ENCODE measurements around the gene TOX3.
A peak's percentile ranks its signal among the peaks of the same experiment; 100 is the strongest.

Gene TOX3

GRCh38 chr16:52518884-52519283 lies 28.1 kb downstream of the TOX3 start:
- no peaks in the 10 kb centered on the region for H3K9me3 ChIP-seq (ENCODE audit: control insufficient read depth, low read length)
- no peak overlapping the region for H3K27ac ChIP-seq (ENCODE audit: insufficient read depth, low read depth, low read length, poor library complexity, severe bottlenecking)
- 95 to 96% methylated on average over 5 of the region's 5 CpGs for WGBS, 2 experiments
- H3K4me3 ChIP-seq (ENCODE audit: insufficient read depth, low read depth, low read length) = no peak overlapping the region
- H3K36me3 ChIP-seq (ENCODE audit: control insufficient read depth, insufficient read depth, low read length) = no peaks in the 10 kb centered on the region
- no peaks in the 10 kb centered on the region for H3K27me3 ChIP-seq (ENCODE audit: control insufficient read depth, insufficient read depth, low read length, poor library complexity, severe bottlenecking)
- H3K4me1 ChIP-seq (ENCODE audit: control insufficient read depth, insufficient read depth, low read length) = peaks cover 6% of the 10 kb centered on the region

DNA sequence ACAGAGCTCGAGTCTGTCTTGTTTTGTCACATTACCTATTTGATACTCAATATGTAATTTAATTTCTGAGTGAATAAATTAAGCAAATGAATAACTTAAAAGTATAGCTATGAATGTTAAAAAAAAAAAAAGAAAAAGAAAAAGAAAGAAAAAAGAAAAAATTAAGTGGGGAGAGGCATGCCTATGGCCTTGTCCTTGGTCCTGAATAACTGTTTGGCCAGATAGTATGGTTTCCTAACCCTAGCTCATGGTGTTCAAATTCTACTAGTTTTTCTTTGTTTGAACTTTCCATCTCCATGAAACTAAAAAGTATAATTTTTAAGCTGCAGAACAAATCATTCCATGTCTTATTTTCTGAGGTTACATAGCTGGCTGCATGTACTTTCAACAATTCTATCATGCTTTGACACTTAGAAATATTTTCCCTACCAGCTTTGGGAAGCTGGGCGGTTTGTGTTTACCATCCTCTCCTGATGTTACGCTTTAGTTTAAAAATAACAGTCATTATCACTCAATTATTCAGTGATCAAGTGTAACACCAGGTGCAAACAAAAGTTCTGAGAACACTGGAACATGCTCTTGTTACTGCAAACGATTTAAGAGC lies 31.8 kb downstream of the TOX3 start:
- Histone ChIP-seq H3K36me3 (ENCODE audit: control insufficient read depth, insufficient read depth, low read length) (no peaks in the 10 kb centered on the region), H3K4me1 (ENCODE audit: control insufficient read depth, insufficient read depth, low read length) (peaks cover 23% of the 10 kb centered on the region), H3K27ac (ENCODE audit: insufficient read depth, low read depth, low read length, poor library complexity, severe bottlenecking) (no peak overlapping the region), H3K9me3 (ENCODE audit: control insufficient read depth, low read length) (no peaks in the 10 kb centered on the region), H3K27me3 (ENCODE audit: control insufficient read depth, insufficient read depth, low read length, poor library complexity, severe bottlenecking) (no peaks in the 10 kb centered on the region), H3K4me3 (ENCODE audit: insufficient read depth, low read depth, low read length) (no peak overlapping the region)
- WGBS, 2 experiments = 94 to 100% methylated on average over 3 of the region's 4 CpGs

- 53 to 61% methylated on average over 4 of the region's 4 CpGs for WGBS, 2 experiments
These were observed 34.5 kb downstream of the TOX3 start for GRCh38 chr16:52512297-52512987.

DNA sequence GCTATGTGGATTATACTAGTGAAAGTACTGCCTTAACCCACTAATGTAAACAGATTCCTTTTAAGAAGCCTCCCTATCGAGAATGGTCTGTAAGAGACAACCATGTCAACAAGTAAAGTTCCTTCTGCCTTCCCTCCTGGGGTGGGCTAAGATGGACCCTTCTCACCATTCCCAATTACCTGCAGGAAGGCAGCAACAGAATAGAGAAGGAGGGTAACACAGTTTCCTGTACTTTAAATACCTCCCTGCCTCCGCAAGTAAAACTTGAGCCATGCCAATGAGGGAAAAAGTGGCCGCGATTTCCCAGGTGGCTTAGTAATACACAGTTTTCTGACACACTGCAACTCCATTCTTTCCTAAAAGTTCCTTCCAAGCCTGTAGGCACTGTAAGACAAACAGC lies 45.2 kb downstream of the TOX3 start:
- Histone ChIP-seq H3K27me3 (ENCODE audit: control insufficient read depth, insufficient read depth, low read length, poor library complexity, severe bottlenecking) (no peaks in the 10 kb centered on the region), H3K27ac (ENCODE audit: insufficient read depth, low read depth, low read length, poor library complexity, severe bottlenecking) (no peak overlapping the region), H3K9me3 (ENCODE audit: control insufficient read depth, low read length) (no peaks in the 10 kb centered on the region), H3K36me3 (ENCODE audit: control insufficient read depth, insufficient read depth, low read length) (no peaks in the 10 kb centered on the region), H3K4me3 (ENCODE audit: insufficient read depth, low read depth, low read length) (no peak overlapping the region), H3K4me1 (ENCODE audit: control insufficient read depth, insufficient read depth, low read length) (peaks cover 23% of the 10 kb centered on the region)
- 68 to 71% methylated on average over 4 of the region's 4 CpGs for WGBS, 2 experiments

More at GRCh38 chr16:52512297-52512987, 34.5 kb downstream of the TOX3 start:
- Histone ChIP-seq H3K27me3 (ENCODE audit: control insufficient read depth, insufficient read depth, low read length, poor library complexity, severe bottlenecking) (no peaks in the 10 kb centered on the region), H3K4me1 (ENCODE audit: control insufficient read depth, insufficient read depth, low read length) (peaks cover 23% of the 10 kb centered on the region), H3K27ac (ENCODE audit: insufficient read depth, low read depth, low read length, poor library complexity, severe bottlenecking) (peak overlapping the region; percentile 64), H3K9me3 (ENCODE audit: control insufficient read depth, low read length) (no peaks in the 10 kb centered on the region), H3K4me3 (ENCODE audit: insufficient read depth, low read depth, low read length) (no peak overlapping the region), H3K36me3 (ENCODE audit: control insufficient read depth, insufficient read depth, low read length) (no peaks in the 10 kb centered on the region)

DNA sequence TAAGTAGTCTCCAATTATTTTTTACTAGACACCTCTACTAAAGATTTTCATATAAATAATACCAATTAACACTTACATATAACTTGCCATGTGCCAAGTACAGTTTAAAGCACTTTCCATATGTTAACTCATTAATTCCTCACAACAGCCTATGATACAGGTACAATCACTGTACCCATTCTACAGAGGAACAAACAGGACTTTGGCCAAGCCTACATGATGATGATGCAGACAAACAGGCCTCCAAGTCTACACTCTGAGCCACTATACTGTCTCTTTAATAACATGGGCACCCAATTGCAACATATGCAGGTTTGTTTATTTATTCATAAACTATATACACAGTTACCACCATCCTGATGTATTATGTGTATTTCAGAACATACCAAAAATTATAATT lies 46.0 kb downstream of the TOX3 start:
- peaks cover 23% of the 10 kb centered on the region for H3K4me1 ChIP-seq (ENCODE audit: control insufficient read depth, insufficient read depth, low read length)
- no peaks in the 10 kb centered on the region for H3K36me3 ChIP-seq (ENCODE audit: control insufficient read depth, insufficient read depth, low read length)
- H3K9me3 ChIP-seq (ENCODE audit: control insufficient read depth, low read length) = no peaks in the 10 kb centered on the region
- H3K27ac ChIP-seq (ENCODE audit: insufficient read depth, low read depth, low read length, poor library complexity, severe bottlenecking) = no peak overlapping the region
- no peak overlapping the region for H3K4me3 ChIP-seq (ENCODE audit: insufficient read depth, low read depth, low read length)
- no peaks in the 10 kb centered on the region for H3K27me3 ChIP-seq (ENCODE audit: control insufficient read depth, insufficient read depth, low read length, poor library complexity, severe bottlenecking)

DNA sequence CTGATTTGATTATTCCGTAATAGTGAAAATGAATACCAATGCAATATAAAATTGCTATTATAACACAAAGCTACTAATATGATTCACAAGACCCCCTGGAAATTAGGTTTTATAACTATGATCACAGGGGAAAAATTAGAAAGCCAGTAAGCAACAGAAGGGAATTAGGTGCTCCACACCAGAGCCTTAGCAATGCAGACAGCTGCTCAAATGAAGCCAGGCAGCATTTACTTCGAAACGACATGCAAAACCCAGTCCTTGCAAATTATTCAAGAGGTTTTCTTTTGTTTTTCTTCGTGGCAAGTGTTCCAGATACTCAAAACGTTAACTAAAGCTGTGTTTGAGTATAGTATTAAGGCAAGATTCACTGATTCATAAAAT lies 47.9 kb downstream of the TOX3 start:
- Histone ChIP-seq H3K9me3 (ENCODE audit: control insufficient read depth, low read length) (no peaks in the 10 kb centered on the region), H3K27me3 (ENCODE audit: control insufficient read depth, insufficient read depth, low read length, poor library complexity, severe bottlenecking) (no peaks in the 10 kb centered on the region), H3K36me3 (ENCODE audit: control insufficient read depth, insufficient read depth, low read length) (no peaks in the 10 kb centered on the region), H3K27ac (ENCODE audit: insufficient read depth, low read depth, low read length, poor library complexity, severe bottlenecking) (no peak overlapping the region), H3K4me1 (ENCODE audit: control insufficient read depth, insufficient read depth, low read length) (peaks cover 23% of the 10 kb centered on the region), H3K4me3 (ENCODE audit: insufficient read depth, low read depth, low read length) (no peak overlapping the region)
- WGBS, 2 experiments = 63 to 67% methylated on average over 4 of the region's 5 CpGs

DNA sequence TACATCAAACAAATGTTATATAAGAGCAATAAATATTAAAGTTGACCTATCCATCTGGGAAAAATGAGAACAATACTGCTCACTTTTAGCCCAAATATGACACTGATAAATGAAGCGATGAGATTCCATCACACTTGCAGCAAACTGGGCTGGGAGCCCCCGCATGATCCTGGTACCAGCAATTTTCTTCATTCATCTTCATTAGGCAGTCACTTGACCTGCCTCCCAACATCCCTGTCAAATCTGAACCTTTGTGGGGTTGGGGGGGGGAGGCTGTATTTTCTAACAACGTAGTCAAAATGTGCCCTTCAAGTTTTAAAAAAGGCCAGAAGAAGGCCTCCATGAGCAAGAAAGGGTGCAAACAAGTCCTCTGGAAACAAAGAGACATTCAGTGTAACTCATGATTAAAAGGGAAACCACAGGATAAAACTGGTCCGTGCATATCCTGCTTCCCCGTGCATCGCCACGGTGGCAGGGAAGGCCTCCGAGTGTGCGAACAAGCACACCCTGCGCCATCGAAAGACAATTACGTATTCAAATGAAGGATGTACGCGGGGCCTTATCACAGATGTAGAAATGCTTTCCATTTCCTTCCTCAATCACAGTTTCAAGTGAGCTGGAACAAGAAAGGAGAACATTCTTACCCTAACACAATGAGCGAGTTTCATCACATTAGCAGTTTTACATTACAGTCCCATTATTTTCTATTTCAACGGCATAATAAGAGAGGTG lies 48.4 kb downstream of the TOX3 start:
- Histone ChIP-seq H3K36me3 (ENCODE audit: control insufficient read depth, insufficient read depth, low read length) (no peaks in the 10 kb centered on the region), H3K27me3 (ENCODE audit: control insufficient read depth, insufficient read depth, low read length, poor library complexity, severe bottlenecking) (no peaks in the 10 kb centered on the region), H3K4me3 (ENCODE audit: insufficient read depth, low read depth, low read length) (no peak overlapping the region), H3K9me3 (ENCODE audit: control insufficient read depth, low read length) (no peaks in the 10 kb centered on the region), H3K27ac (ENCODE audit: insufficient read depth, low read depth, low read length, poor library complexity, severe bottlenecking) (no peak overlapping the region), H3K4me1 (ENCODE audit: control insufficient read depth, insufficient read depth, low read length) (peaks cover 23% of the 10 kb centered on the region)
- WGBS, 2 experiments = 80 to 81% methylated on average over 15 of the region's 16 CpGs

DNA sequence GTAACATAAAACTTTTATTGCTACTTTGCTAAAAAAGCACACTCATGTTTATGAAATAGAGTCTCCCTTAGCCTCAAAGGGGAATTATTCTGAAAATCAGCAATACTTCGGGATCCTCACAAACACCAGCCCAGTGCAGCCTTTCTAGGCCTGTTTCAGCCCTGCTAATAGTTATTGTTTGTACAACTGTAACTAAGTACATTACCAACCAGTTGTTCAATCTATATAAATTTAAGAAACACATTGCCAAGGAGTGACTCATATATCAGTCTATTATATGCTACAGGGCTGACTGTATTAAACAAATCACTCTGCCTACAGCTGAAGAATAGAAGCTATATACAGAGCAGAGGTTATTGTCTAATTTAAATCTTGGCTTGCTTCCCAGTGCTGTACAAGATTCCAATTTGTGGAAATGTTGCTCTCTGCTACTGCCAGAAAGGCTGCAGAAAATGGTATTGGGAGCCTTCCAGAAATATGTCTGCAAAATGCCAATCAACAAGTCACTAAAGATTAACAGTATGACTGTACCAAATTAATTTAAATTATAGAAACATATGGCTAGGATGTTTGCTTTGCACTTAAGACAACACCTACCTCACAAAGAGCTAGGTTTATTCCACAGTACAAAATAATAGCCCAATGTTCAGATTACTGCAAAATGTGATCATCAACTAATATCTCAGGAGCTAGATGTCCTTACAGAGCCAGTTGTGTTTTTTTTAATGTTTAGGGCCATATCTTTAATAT lies 49.7 kb downstream of the TOX3 start:
- 88 to 100% methylated on average over 1 of the region's 1 CpG for WGBS, 2 experiments
- no peak overlapping the region for H3K27ac ChIP-seq (ENCODE audit: insufficient read depth, low read depth, low read length, poor library complexity, severe bottlenecking)
- no peaks in the 10 kb centered on the region for H3K9me3 ChIP-seq (ENCODE audit: control insufficient read depth, low read length)
- H3K4me1 ChIP-seq (ENCODE audit: control insufficient read depth, insufficient read depth, low read length) = peaks cover 22% of the 10 kb centered on the region
- no peaks in the 10 kb centered on the region for H3K27me3 ChIP-seq (ENCODE audit: control insufficient read depth, insufficient read depth, low read length, poor library complexity, severe bottlenecking)
- no peak overlapping the region for H3K4me3 ChIP-seq (ENCODE audit: insufficient read depth, low read depth, low read length)
- H3K36me3 ChIP-seq (ENCODE audit: control insufficient read depth, insufficient read depth, low read length) = no peaks in the 10 kb centered on the region

DNA sequence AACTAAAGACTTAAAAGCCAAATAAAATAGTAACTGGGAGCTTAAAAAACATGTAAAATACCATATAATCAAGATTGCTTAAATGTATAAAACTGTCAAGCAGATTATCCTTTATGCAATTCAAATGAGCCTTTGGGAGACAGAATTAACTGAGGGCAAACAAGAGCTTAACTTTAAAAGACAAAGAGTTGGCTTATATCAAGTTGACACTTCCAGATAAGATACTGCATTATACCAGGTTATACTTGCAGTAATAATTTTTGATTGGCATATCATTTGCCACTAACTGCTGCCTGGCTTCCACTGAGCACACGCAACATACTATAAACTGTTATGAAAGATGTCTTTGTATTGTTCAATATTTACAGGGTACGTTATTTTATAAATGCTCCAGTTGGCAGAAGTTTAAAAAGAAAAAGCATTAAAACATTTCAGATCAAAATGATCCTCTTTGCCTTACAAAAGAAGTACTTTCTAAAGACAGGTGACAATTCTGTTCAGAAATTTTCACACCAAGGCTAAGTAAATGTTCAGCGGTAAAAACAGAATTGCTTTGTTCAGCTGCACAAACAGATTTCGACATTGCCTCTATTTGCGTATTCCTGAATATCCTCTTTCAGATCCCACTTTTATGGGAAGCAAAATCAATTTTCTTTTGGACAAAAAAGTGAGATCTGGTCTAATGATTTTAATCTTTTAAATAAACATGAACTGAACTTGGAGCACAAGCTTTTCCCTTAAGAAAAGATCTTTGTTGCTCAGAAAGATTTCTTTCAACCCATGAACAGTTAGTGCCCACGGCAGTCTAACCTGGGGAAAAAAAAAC lies 50.7 kb downstream of the TOX3 start:
- no peaks in the 10 kb centered on the region for H3K9me3 ChIP-seq (ENCODE audit: control insufficient read depth, low read length)
- H3K4me1 ChIP-seq (ENCODE audit: control insufficient read depth, insufficient read depth, low read length) = peaks cover 15% of the 10 kb centered on the region
- no peaks in the 10 kb centered on the region for H3K27me3 ChIP-seq (ENCODE audit: control insufficient read depth, insufficient read depth, low read length, poor library complexity, severe bottlenecking)
- no peak overlapping the region for H3K27ac ChIP-seq (ENCODE audit: insufficient read depth, low read depth, low read length, poor library complexity, severe bottlenecking)
- H3K4me3 ChIP-seq (ENCODE audit: insufficient read depth, low read depth, low read length) = no peak overlapping the region
- WGBS, 2 experiments = 88 to 96% methylated on average over 3 to 5 of the region's 6 CpGs
- H3K36me3 ChIP-seq (ENCODE audit: control insufficient read depth, insufficient read depth, low read length) = no peaks in the 10 kb centered on the region
